T-cell (primary cell): ENCODE results near the gene LGALS9C. TPM values are rescaled to one million over a fixed set of nuclear protein-coding genes. Genes with fewer than 3 reads are reported as not detected.
"Not testable (repeated sequence)": the region's sequence is repeated elsewhere in the genome, so short reads cannot be mapped to it uniquely, and the experiment has no call there.

Experiments
- ATAC-seq, 4 experiments: fragments of 200-7000 bp in 3 of 4; fragments of 150-1000 bp in 1 of 4; cut with Tn5 transposase; replicated peaks in 1 of 4; 1 replicate in 3 of 4; 2 replicates in 1 of 4; pipeline ENCODE4 v1.10.0; 2021; ENCODE audit warnings: moderate library complexity in 3 of 4, mild to moderate bottlenecking in 2 of 4, moderate number of reproducible peaks in 1 of 4
- CTCF ChIA-PET, 2 donors: fragments of 300-600 bp; sonication (Branson Sonifier 250); formaldehyde crosslinking; loops; one replicate each; lab custom pipeline; 2022; ENCODE audit warnings: antibody characterized with exemption in 2 of 2; lab: Charles Lee
- POLR2A ChIA-PET, 2 donors: fragments of 300-600 bp; sonication (Branson Sonifier 250); formaldehyde crosslinking; loops; one replicate each; lab custom pipeline; 2022; ENCODE audit warnings: antibody characterized with exemption in 2 of 2; lab: Charles Lee
- DNase-seq, 35 experiments: peaks; one replicate each; pipeline versions ENCODE4 v3.0.0 to v3.0.0-alpha.2; 2013 to 2023
- H3K27ac ChIP-seq: one replicate; pipeline ENCODE4 v1.5.1; 2013; ENCODE audit warnings: low read length
- H3K27me3 ChIP-seq, 2 experiments: replicated peaks in 1 of 2; 1 replicate in 1 of 2; 2 replicates in 1 of 2; pipeline versions ENCODE4 v1.6.1 to v1.7.0; 2013; ENCODE audit warnings: low read length in 1 of 2, mixed read lengths in 1 of 2; ENCODE audit not compliant: control insufficient read depth in 2 of 2, insufficient read depth in 2 of 2; ENCODE audit errors: extremely low read depth in 1 of 2
- H3K36me3 ChIP-seq, 2 donors: 1 replicate in 1 of 2; 2 replicates in 1 of 2; pipeline versions ENCODE4 v1.6.1 to v1.7.0; 2013; ENCODE audit warnings: low read length in 1 of 2; ENCODE audit not compliant: control insufficient read depth in 2 of 2, insufficient read depth in 1 of 2; ENCODE audit errors: extremely low read depth in 1 of 2
- H3K4me1 ChIP-seq, 2 experiments: 1 replicate in 1 of 2; 2 replicates in 1 of 2; pipeline versions ENCODE4 v1.6.1 to v1.7.0; 2013; ENCODE audit warnings: low read length in 2 of 2, mixed read lengths in 1 of 2; ENCODE audit not compliant: insufficient read depth in 2 of 2, control insufficient read depth in 1 of 2; ENCODE audit errors: extremely low read depth in 1 of 2
- H3K4me3 ChIP-seq, 2 donors: 1 replicate in 1 of 2; 2 replicates in 1 of 2; pipeline versions ENCODE4 v1.5.1 to v1.7.0; 2013; ENCODE audit warnings: mild to moderate bottlenecking in 2 of 2, low read length in 1 of 2, moderate library complexity in 1 of 2; ENCODE audit not compliant: control insufficient read depth in 1 of 2; ENCODE audit errors: extremely low read depth in 1 of 2
- H3K9me3 ChIP-seq: 2 replicates; pipeline ENCODE4 v1.7.0; 2013
- H3K27ac Mint-ChIP-seq, 2 donors: one replicate each; pipeline ENCODE4 v1.8.0; 2020 to 2021; ENCODE audit warnings: mild to moderate bottlenecking in 2 of 2, mixed read lengths in 2 of 2
- H3K27me3 Mint-ChIP-seq, 2 donors: one replicate each; pipeline ENCODE4 v1.8.0; 2021 to 2022; ENCODE audit warnings: mixed read lengths in 2 of 2
- H3K36me3 Mint-ChIP-seq: one replicate; pipeline ENCODE4 v1.8.0; 2021; ENCODE audit warnings: mixed read lengths
- H3K4me1 Mint-ChIP-seq, 3 donors: one replicate each; pipeline ENCODE4 v1.8.0; 2020 to 2022; ENCODE audit warnings: mixed read lengths in 3 of 3, mild to moderate bottlenecking in 1 of 3
- H3K4me3 Mint-ChIP-seq, 3 donors: one replicate each; pipeline ENCODE4 v1.8.0; 2020 to 2022; ENCODE audit warnings: mild to moderate bottlenecking in 3 of 3, mixed read lengths in 3 of 3, moderate library complexity in 3 of 3
- H3K9me3 Mint-ChIP-seq, 3 donors: one replicate each; pipeline ENCODE4 v1.8.0; 2020 to 2022; ENCODE audit warnings: mixed read lengths in 3 of 3
- WGBS: methylation state at CpG from one replicate; pipeline ENCODE4 v1.1.5; 2013; ENCODE audit warnings: missing lambda C conversion rate; ENCODE audit not compliant: insufficient coverage; 5-methylcytosine and 5-hydroxymethylcytosine counted together
- total RNA-seq, 35 experiments: library from RNA in 6 of 35; stranded (reverse) in 6 of 35; fragments of 120-200 nt in 1 of 35; gene quantifications; one replicate each; pipeline versions ENCODE4 v1.2.1 to v1.2.4 and lab custom pipeline; 2013 to 2026

The LGALS9C gene
- total RNA-seq, 5 donors from 2014 or later (not counting 1 experiment from before 2014, with no cell fraction given): 0.19 to 0.59 (median 0.54) TPM; not detected in 2

DNA sequence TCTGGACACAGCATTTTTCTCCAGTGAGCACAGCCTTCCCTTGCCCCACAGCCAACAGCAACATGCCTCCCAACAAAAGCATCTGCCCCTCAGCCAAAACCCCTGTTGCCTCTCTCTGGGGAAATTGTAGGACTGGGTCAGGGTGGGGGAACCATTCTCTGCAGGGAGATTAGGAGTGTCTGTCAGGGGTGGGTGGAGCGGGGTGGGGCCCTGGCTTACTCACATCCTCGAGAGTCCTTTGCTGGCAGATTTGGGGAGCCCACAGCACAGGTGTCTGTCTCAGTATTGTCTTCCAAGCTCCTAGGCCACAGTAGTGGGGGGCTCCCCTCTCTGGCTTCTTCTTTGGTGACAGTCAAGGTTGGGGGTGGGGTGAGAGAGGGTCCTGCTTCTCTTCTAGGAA is 28.3 kb upstream of the LGALS9C start:
- H3K4me3 Mint-ChIP-seq, H3K4me1 Mint-ChIP-seq, POLR2A ChIA-PET, H3K27me3 Mint-ChIP-seq, H3K27ac Mint-ChIP-seq, H3K36me3 Mint-ChIP-seq, CTCF ChIA-PET, H3K4me1 ChIP-seq, DNase-seq, H3K27ac ChIP-seq, H3K9me3 Mint-ChIP-seq, H3K9me3 ChIP-seq, H3K27me3 ChIP-seq, ATAC-seq, H3K36me3 ChIP-seq, H3K4me3 ChIP-seq: not testable (repeated sequence)
- no CpG with 5 or more reads among the region's 2 CpGs for WGBS

DNA sequence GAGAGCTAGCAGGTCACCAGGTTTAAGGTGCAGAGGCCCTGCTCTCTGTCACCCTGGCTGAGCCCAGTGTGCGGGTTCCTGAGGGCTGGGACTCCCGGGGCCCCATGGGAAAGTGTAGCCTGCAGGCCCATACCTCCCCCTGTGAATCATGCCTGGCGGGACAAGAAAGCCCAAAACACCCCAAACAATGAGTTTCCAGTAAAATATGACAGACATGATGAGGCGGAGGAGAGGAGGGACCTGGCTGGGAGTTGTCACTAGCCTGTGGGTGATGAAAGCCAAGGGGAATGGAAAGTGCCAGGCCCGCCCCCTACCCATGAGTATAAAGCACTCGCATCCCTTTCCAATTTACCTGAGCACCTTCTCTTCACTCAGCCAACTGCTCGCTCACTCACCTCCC is 26.8 kb upstream of the LGALS9C start:
- H3K36me3 Mint-ChIP-seq, H3K9me3 Mint-ChIP-seq, H3K27me3 Mint-ChIP-seq, H3K9me3 ChIP-seq, ATAC-seq, H3K36me3 ChIP-seq, DNase-seq, H3K4me1 ChIP-seq, CTCF ChIA-PET, H3K4me3 Mint-ChIP-seq, H3K27me3 ChIP-seq, H3K27ac ChIP-seq, H3K27ac Mint-ChIP-seq, POLR2A ChIA-PET, H3K4me1 Mint-ChIP-seq, H3K4me3 ChIP-seq: not testable (repeated sequence)
- no CpG with 5 or more reads among the region's 7 CpGs for WGBS

DNA sequence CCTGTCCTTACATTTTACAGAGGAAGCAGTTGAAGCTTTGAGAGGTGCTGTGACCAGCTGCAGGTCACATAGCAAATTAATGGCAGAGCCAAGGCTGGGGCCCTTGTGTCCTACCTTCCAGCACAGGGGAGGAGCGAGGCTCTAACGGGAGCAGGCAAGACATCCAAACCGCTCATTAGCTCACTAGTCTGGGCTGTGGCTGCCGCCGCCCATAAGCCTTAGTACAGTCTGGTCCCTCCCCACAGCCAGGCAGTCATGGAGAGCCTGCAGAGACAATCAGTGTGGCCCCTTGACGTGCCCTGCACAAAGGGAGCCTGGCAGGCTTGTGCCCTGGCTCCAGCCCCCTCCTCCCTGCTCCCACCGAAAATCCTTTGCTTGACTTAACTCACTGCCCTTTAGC is 25.6 kb upstream of the LGALS9C start:
- H3K4me1 ChIP-seq, H3K36me3 ChIP-seq, H3K4me1 Mint-ChIP-seq, H3K27ac Mint-ChIP-seq, H3K4me3 Mint-ChIP-seq, POLR2A ChIA-PET, CTCF ChIA-PET, H3K27me3 Mint-ChIP-seq, H3K9me3 Mint-ChIP-seq, H3K27me3 ChIP-seq, H3K27ac ChIP-seq, H3K36me3 Mint-ChIP-seq, H3K9me3 ChIP-seq, ATAC-seq, H3K4me3 ChIP-seq, DNase-seq: not testable (repeated sequence)
- WGBS: 88% methylated on average over 6 of the region's 7 CpGs

DNA sequence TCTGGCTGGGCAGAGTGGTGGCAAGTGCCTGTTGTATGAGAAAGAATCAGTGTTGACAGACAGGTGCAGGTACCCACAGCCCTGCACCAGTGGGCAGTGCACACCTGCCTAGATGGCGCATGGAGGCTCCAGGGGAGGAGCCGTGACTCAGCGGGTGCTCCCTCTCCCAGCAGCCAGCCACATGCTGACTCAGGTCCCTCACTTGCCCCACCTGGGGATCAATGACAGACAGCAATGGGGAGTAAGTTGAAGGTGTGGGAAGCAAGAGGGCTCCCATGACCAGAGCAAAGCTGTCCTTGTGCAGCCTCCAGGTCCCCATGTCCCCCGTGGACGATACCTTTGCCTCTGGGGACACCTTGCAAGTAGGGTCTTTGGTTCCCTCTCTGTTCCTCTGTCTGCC is 24.6 kb upstream of the LGALS9C start:
- H3K4me1 Mint-ChIP-seq, H3K4me1 ChIP-seq, CTCF ChIA-PET, H3K4me3 Mint-ChIP-seq, DNase-seq, H3K9me3 ChIP-seq, H3K36me3 Mint-ChIP-seq, H3K27ac ChIP-seq, POLR2A ChIA-PET, H3K27ac Mint-ChIP-seq, H3K36me3 ChIP-seq, H3K4me3 ChIP-seq, H3K27me3 ChIP-seq, H3K9me3 Mint-ChIP-seq, ATAC-seq, H3K27me3 Mint-ChIP-seq: not testable (repeated sequence)
- WGBS: no CpG with 5 or more reads among the region's 5 CpGs

DNA sequence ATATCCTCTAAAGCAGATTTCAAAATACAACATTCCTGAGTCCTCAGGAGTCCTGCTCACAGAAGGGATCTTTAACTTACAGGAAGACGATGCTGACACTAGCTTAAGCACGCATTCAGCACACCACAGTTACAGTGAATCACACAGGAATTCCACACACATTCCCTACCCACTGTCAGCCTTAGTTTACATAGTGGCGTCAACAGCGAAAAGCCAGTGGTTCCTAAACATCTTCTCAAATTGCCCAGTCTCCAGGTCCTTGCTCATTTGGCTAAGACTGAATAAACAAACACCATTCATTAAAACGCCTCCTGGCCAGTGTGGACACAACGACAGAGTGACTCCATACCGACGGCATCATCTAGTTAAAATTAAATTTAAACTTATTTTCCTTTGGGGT is 17.6 kb upstream of the LGALS9C start:
- H3K4me3 Mint-ChIP-seq, CTCF ChIA-PET, ATAC-seq, H3K36me3 ChIP-seq, H3K27me3 Mint-ChIP-seq, H3K9me3 Mint-ChIP-seq, POLR2A ChIA-PET, H3K4me3 ChIP-seq, H3K9me3 ChIP-seq, H3K36me3 Mint-ChIP-seq, H3K27ac ChIP-seq, H3K27me3 ChIP-seq, H3K4me1 ChIP-seq, H3K4me1 Mint-ChIP-seq, DNase-seq, H3K27ac Mint-ChIP-seq: not testable (repeated sequence)
- 89% methylated on average over 2 of the region's 8 CpGs for WGBS

DNA sequence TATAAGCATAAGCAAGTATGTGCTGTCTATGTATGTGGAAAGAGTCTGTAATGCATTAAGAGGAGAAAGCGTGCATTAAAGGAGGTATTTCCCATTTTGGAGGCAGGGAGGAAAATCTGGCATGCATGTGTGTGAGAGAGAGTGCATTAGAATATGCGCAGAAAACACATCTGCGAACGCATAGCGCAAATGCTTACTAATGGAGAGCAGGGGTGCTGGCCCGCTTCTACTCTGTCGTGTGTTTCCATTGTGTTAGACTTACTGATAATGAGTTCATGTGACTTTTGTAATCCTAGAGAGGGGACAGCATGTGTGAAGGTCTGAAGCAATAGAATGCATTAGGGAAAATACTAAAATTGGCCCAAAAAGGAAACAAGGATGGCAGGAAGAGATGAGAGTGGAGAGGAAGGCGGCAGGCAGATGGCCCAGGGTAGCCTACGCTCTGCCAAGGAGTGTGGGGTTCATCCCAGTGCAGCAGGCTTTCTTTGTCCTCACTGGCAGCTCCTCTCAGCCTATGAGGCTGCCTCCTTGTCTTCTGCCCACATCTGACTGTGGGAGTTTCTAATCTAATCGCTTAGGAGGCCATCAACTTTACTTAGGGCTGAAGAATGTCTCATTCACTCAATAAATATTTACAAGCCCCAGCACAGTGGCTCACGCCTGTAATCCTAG is 12.6 kb upstream of the LGALS9C start:
- H3K9me3 Mint-ChIP-seq, CTCF ChIA-PET, H3K27me3 Mint-ChIP-seq, DNase-seq, H3K27ac ChIP-seq, H3K27me3 ChIP-seq, H3K36me3 ChIP-seq, H3K4me3 Mint-ChIP-seq, H3K9me3 ChIP-seq, H3K36me3 Mint-ChIP-seq, H3K4me1 ChIP-seq, POLR2A ChIA-PET, H3K27ac Mint-ChIP-seq, H3K4me3 ChIP-seq, ATAC-seq, H3K4me1 Mint-ChIP-seq: not testable (repeated sequence)
- WGBS: 95% methylated on average over 7 of the region's 11 CpGs
